22Rv1 (cell line): Measurements from ENCODE around the gene CST9L.
"Not testable (repeated sequence)": the region's sequence is repeated elsewhere in the genome, so short reads cannot be mapped to it uniquely, and the experiment has no call there.

Experiments used
- H3K27ac ChIP-seq: fragments of 450-650 bp; 2 replicates; pipeline ENCODE4 v1.5.1; 2017
- CTCF ChIP-seq: fragments of 450-650 bp; IDR thresholded peaks from 2 replicates; pipeline ENCODE4 v1.5.1; 2017; ENCODE audit warnings: mild to moderate bottlenecking
- ZFX ChIP-seq: fragments of 450-650 bp; IDR thresholded peaks from 2 replicates; pipeline ENCODE4 v1.6.1; 2017; ENCODE audit warnings: antibody characterized with exemption, borderline replicate concordance

CST9L gene

GRCh38 chr20:23586735-23587525, 18.6 kb upstream of the CST9L start:
- no peak overlapping the region for H3K27ac ChIP-seq
- no peak for TF ChIP-seq ZFX
- TF ChIP-seq CTCF, result no peak

- H3K27ac ChIP-seq, result no peak overlapping the region
These were observed 17.8 kb upstream of the CST9L start for GRCh38 chr20:23585808-23586734.

GRCh38 chr20:23585449-23585807, 17.1 kb upstream of the CST9L start:
- TF ChIP-seq CTCF (no peak), ZFX (no peak)
- H3K27ac ChIP-seq, result no peak overlapping the region

More at GRCh38 chr20:23585808-23586734, 17.8 kb upstream of the CST9L start:
- TF ChIP-seq ZFX, result no peak
- TF ChIP-seq CTCF, result no peak

- no peak overlapping the region for H3K27ac ChIP-seq
- TF ChIP-seq CTCF (no peak), ZFX (no peak)
These were observed 16.3 kb upstream of the CST9L start for GRCh38 chr20:23584434-23585199.

GRCh38 chr20:23583526-23583925, 15.2 kb upstream of the CST9L start:
- no peak overlapping the region for H3K27ac ChIP-seq
- TF ChIP-seq CTCF (no peak), ZFX (no peak)

GRCh38 chr20:23582293-23582692, 14.0 kb upstream of the CST9L start:
- no peak overlapping the region for H3K27ac ChIP-seq
- no peak for TF ChIP-seq ZFX

GRCh38 chr20:23581833-23582232, 13.5 kb upstream of the CST9L start:
- H3K27ac ChIP-seq, result not testable (repeated sequence)

- TF ChIP-seq CTCF (no peak), ZFX (no peak)
- H3K27ac ChIP-seq, result no peak overlapping the region
These were observed 6.7 kb upstream of the CST9L start for GRCh38 chr20:23574977-23575376.
